Caco-2 (cell line): ENCODE data around the gene PNMA8A. TPM values are rescaled to one million over a fixed set of nuclear protein-coding genes. Genes with fewer than 3 reads are reported as not detected.

Experiments
- BruUV-seq: library from RNA; stranded (reverse); fragments of 400-500 nt; replicated peaks from 2 replicates; lab custom pipeline; 2021; lab: Mats Ljungman, UMichigan
- CTCF ChIA-PET: fragments of 300-600 bp; sonication (Branson Sonifier 250); formaldehyde crosslinking; loops from one replicate; lab custom pipeline; 2022; ENCODE audit warnings: antibody characterized with exemption; lab: Charles Lee
- POLR2A ChIA-PET: fragments of 300-600 bp; sonication (Branson Sonifier 250); formaldehyde crosslinking; loops from one replicate; lab custom pipeline; 2022; ENCODE audit warnings: antibody characterized with exemption; lab: Charles Lee
- DNase-seq, 2 experiments: peaks; one replicate each; pipeline versions ENCODE4 v3.0.0 to v3.0.0-alpha.2; 2020 to 2022
- H3K27me3 ChIP-seq: replicated peaks from 2 replicates; pipeline ENCODE4 v1.6.0; 2011; ENCODE audit warnings: low read length; ENCODE audit not compliant: control insufficient read depth, insufficient read depth
- H3K36me3 ChIP-seq: 2 replicates; pipeline ENCODE4 v1.5.1; 2011; ENCODE audit warnings: low read length; ENCODE audit not compliant: control insufficient read depth, insufficient read depth
- H3K4me1 ChIP-seq: fragments of 250-450 bp; sonication (Bioruptor Pico); 2 replicates; pipeline ENCODE4 v1.5.1; 2020; ENCODE audit warnings: mild to moderate bottlenecking
- H3K4me3 ChIP-seq: 2 replicates; pipeline ENCODE4 v1.5.1; 2011; ENCODE audit warnings: low read depth, mild to moderate bottlenecking, control low read depth, low read length
- H3K9me3 ChIP-seq: fragments of 250-450 bp; sonication (Bioruptor Pico); 2 replicates; pipeline ENCODE4 v1.5.1; 2020; ENCODE audit warnings: mild to moderate bottlenecking, moderate library complexity
- H3K27ac Mint-ChIP-seq: one replicate; pipeline ENCODE4 v1.8.0; 2022; ENCODE audit warnings: mixed read lengths; ENCODE audit not compliant: unreplicated experiment
- H3K27me3 Mint-ChIP-seq: one replicate; pipeline ENCODE4 v1.8.0; 2022; ENCODE audit warnings: mixed read lengths; ENCODE audit not compliant: insufficient read depth, unreplicated experiment
- H3K36me3 Mint-ChIP-seq: one replicate; pipeline ENCODE4 v1.8.0; 2022; ENCODE audit warnings: mild to moderate bottlenecking, mixed read lengths; ENCODE audit not compliant: insufficient read depth, unreplicated experiment
- H3K4me1 Mint-ChIP-seq: one replicate; pipeline ENCODE4 v1.8.0; 2022; ENCODE audit warnings: low read depth, mixed read lengths; ENCODE audit not compliant: unreplicated experiment
- H3K4me3 Mint-ChIP-seq: one replicate; pipeline ENCODE4 v1.8.0; 2022; ENCODE audit warnings: mild to moderate bottlenecking, moderate library complexity, mixed read lengths; ENCODE audit not compliant: unreplicated experiment
- H3K9me3 Mint-ChIP-seq: one replicate; pipeline ENCODE4 v1.8.0; 2022; ENCODE audit warnings: mixed read lengths; ENCODE audit not compliant: unreplicated experiment
- intact Hi-C: fragments of 100-400 bp; cut with micrococcal nuclease; formaldehyde crosslinking; loops from one replicate; pipeline ENCODE4 v1.10.0; 2022; ENCODE audit not compliant: unreplicated experiment
- total RNA-seq: library from RNA; stranded (reverse); gene quantifications from 2 replicates; pipeline ENCODE4 v1.2.3, GENCODE V29; 2022
- TF ChIP-seq, protein P1 (sequence below), 2 experiments: fragments of 200-600 bp in 1 of 2; IDR thresholded peaks; 1 replicate in 1 of 2; 2 replicates in 1 of 2; pipeline versions ENCODE4 v1.5.1 to v1.8.0; 2011 to 2022; ENCODE audit warnings: antibody characterized with exemption in 1 of 2, control low read depth in 1 of 2, inconsistent platforms in 1 of 2, low read depth in 1 of 2, low read length in 1 of 2, mild to moderate bottlenecking in 1 of 2, moderate library complexity in 1 of 2; ENCODE audit not compliant: insufficient read depth in 1 of 2, severe bottlenecking in 1 of 2, unreplicated experiment in 1 of 2

The PNMA8A gene
- total RNA-seq, 1 experiment from 2014 or later, result not detected

- Mint-ChIP-seq H3K4me1 (no peaks in the 10 kb centered on the region), H3K36me3 (no peaks in the 10 kb centered on the region), H3K4me3 (peak overlapping the region; percentile 43), H3K9me3 (no peaks in the 10 kb centered on the region), H3K27me3 (peaks cover 13% of the 10 kb centered on the region), H3K27ac (no peak overlapping the region)
- TF ChIP-seq, protein P1, sequence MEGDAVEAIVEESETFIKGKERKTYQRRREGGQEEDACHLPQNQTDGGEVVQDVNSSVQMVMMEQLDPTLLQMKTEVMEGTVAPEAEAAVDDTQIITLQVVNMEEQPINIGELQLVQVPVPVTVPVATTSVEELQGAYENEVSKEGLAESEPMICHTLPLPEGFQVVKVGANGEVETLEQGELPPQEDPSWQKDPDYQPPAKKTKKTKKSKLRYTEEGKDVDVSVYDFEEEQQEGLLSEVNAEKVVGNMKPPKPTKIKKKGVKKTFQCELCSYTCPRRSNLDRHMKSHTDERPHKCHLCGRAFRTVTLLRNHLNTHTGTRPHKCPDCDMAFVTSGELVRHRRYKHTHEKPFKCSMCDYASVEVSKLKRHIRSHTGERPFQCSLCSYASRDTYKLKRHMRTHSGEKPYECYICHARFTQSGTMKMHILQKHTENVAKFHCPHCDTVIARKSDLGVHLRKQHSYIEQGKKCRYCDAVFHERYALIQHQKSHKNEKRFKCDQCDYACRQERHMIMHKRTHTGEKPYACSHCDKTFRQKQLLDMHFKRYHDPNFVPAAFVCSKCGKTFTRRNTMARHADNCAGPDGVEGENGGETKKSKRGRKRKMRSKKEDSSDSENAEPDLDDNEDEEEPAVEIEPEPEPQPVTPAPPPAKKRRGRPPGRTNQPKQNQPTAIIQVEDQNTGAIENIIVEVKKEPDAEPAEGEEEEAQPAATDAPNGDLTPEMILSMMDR (IDR thresholded peaks at IDR 0.05; ENCODE audit: insufficient read depth in 1 of 2, low read depth in 1 of 2, low read length in 1 of 2, severe bottlenecking in 1 of 2, unreplicated experiment in 1 of 2), result no peak
- CTCF ChIA-PET, result interaction anchor here (0.5 to 2.4 kb wide), 5 partner anchors 55 to 207 kb away, joined by 3 to 11 read pairs (median 3); no protein-coding TSS in a partner anchor
- intact Hi-C loops, result loop anchor here (1.0 to 2.0 kb wide), 3 partner anchors 85 to 206 kb away; no protein-coding TSS in a partner anchor
- no peaks in the 10 kb centered on the region for H3K9me3 ChIP-seq
- H3K36me3 ChIP-seq, result no peaks in the 10 kb centered on the region
- BruUV-seq, result no TSS peak
- peak overlapping the region; percentile 22 for H3K4me3 ChIP-seq
- POLR2A ChIA-PET, result no interaction called here
- H3K4me1 ChIP-seq, result no peaks in the 10 kb centered on the region
- no peak for DNase-seq
- peaks cover 1% of the 10 kb centered on the region for H3K27me3 ChIP-seq
These were observed 15.9 kb upstream of the PNMA8A start for GRCh38 chr19:46487178-46487801.

GRCh38 chr19:46486358-46486757, 15.0 kb upstream of the PNMA8A start:
- no peaks in the 10 kb centered on the region for H3K4me1 ChIP-seq
- no peaks in the 10 kb centered on the region for H3K9me3 ChIP-seq
- H3K4me3 ChIP-seq, result no peak overlapping the region
- no peaks in the 10 kb centered on the region for H3K36me3 ChIP-seq
- no peak overlapping the region for H3K4me3 Mint-ChIP-seq
- CTCF ChIA-PET, result no interaction called here
- no TSS peak for BruUV-seq
- peaks cover 13% of the 10 kb centered on the region for H3K27me3 Mint-ChIP-seq
- DNase-seq, result no peak
- TF ChIP-seq, protein P1 (IDR thresholded peaks at IDR 0.05; ENCODE audit: insufficient read depth in 1 of 2, low read depth in 1 of 2, low read length in 1 of 2, severe bottlenecking in 1 of 2, unreplicated experiment in 1 of 2), result no peak
- H3K27me3 ChIP-seq, result peaks cover 1% of the 10 kb centered on the region
- intact Hi-C loops, result loop anchor here (2.0 kb wide), 1 partner anchor 206 kb away; no protein-coding TSS in a partner anchor
- POLR2A ChIA-PET, result no interaction called here
- no peaks in the 10 kb centered on the region for H3K9me3 Mint-ChIP-seq
- no peaks in the 10 kb centered on the region for H3K36me3 Mint-ChIP-seq
- no peaks in the 10 kb centered on the region for H3K4me1 Mint-ChIP-seq
- no peak overlapping the region for H3K27ac Mint-ChIP-seq

DNA sequence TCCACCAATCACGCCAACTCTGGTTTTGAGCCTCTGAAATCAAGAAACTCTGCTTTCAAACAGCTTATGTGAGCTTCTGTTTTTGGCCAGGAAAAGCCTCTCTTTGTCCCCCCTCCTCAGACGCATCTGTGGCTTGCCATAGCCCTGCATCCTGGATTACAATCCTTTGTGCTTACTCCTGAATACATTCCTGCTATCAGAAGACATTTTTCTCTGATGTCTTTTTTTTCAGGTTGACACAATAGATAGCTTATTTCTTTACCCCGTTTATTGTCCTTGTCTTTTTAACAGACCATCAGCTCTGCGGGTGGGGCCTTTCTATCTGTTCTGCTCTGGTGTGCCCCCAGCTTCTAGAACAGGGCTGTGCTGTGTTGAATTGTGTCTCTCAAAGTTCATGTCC, 13.3 kb upstream of the PNMA8A start:
- no TSS peak for BruUV-seq
- H3K27ac Mint-ChIP-seq, result no peak overlapping the region
- no peaks in the 10 kb centered on the region for H3K4me1 Mint-ChIP-seq
- Histone ChIP-seq H3K4me1 (no peaks in the 10 kb centered on the region), H3K4me3 (no peak overlapping the region), H3K36me3 (no peaks in the 10 kb centered on the region), H3K9me3 (no peaks in the 10 kb centered on the region), H3K27me3 (peaks cover 1% of the 10 kb centered on the region)
- intact Hi-C loops, result no loop called here
- TF ChIP-seq, protein P1 (IDR thresholded peaks at IDR 0.05; ENCODE audit: insufficient read depth in 1 of 2, low read depth in 1 of 2, low read length in 1 of 2, severe bottlenecking in 1 of 2, unreplicated experiment in 1 of 2), result no peak
- no peaks in the 10 kb centered on the region for H3K9me3 Mint-ChIP-seq
- no peaks in the 10 kb centered on the region for H3K36me3 Mint-ChIP-seq
- ChIA-PET CTCF (interaction anchor here (0.8 kb wide), 1 partner anchor 84 kb away, joined by 7 read pairs; no protein-coding TSS in a partner anchor), POLR2A (no interaction called here)
- no peak for DNase-seq
- H3K4me3 Mint-ChIP-seq, result no peak overlapping the region
- H3K27me3 Mint-ChIP-seq, result peaks cover 13% of the 10 kb centered on the region
